PC-3 (cell line): ENCODE results near the gene CENPV. TPM values are rescaled to one million over a fixed set of nuclear protein-coding genes. Genes with fewer than 3 reads are reported as not detected.
A peak's percentile ranks its signal among the peaks of the same experiment; 100 is the strongest.

Experiments used
- ATAC-seq: fragments of 200-7000 bp; cut with Tn5 transposase; 2 replicates; pipeline ENCODE4 v1.9.1; 2020; ENCODE audit warnings: mild to moderate bottlenecking, moderate library complexity
- BruUV-seq: library from RNA; stranded (reverse); fragments of 400-500 nt; replicated peaks from 2 replicates; lab custom pipeline; 2021; lab: Mats Ljungman, UMichigan
- CTCF ChIA-PET: fragments of 300-600 bp; sonication (Branson Sonifier 250); formaldehyde crosslinking; loops from one replicate; lab custom pipeline; 2022; ENCODE audit warnings: antibody characterized with exemption; lab: Charles Lee
- POLR2A ChIA-PET: fragments of 300-600 bp; sonication (Branson Sonifier 250); formaldehyde crosslinking; loops from one replicate; lab custom pipeline; 2022; ENCODE audit warnings: antibody characterized with exemption; ENCODE audit not compliant: unreplicated experiment; lab: Charles Lee
- DNase-seq: peaks from one replicate; pipeline ENCODE4 v3.0.0-alpha.2; 2015
- H2AFZ ChIP-seq: fragments of 300-600 bp; sonication (generic); 2 replicates; pipeline ENCODE4 v1.6.0; 2016; ENCODE audit warnings: antibody characterized with exemption, low read length
- H3F3A ChIP-seq: fragments of 300-600 bp; sonication (generic); one replicate; pipeline ENCODE4 v1.6.0; 2017; ENCODE audit warnings: antibody characterized with exemption, low read length, control low read depth, mild to moderate bottlenecking; ENCODE audit not compliant: unreplicated experiment
- H3K27ac ChIP-seq: fragments of 300-600 bp; sonication (generic); 2 replicates; pipeline ENCODE4 v1.5.1; 2016; ENCODE audit warnings: mild to moderate bottlenecking, low read length
- H3K27me3 ChIP-seq: fragments of 300-600 bp; sonication (generic); 2 replicates; pipeline ENCODE4 v1.6.1; 2016; ENCODE audit warnings: low read length, mixed read lengths
- H3K36me3 ChIP-seq: fragments of 300-600 bp; sonication (generic); 2 replicates; pipeline ENCODE4 v1.6.1; 2016; ENCODE audit warnings: low read depth, mixed run types, low read length, mixed read lengths
- H3K4me1 ChIP-seq: fragments of 300-600 bp; sonication (generic); 2 replicates; pipeline ENCODE4 v1.5.1; 2016; ENCODE audit warnings: low read length; ENCODE audit not compliant: insufficient read depth
- H3K4me2 ChIP-seq: fragments of 300-600 bp; sonication (generic); 2 replicates; pipeline ENCODE4 v1.6.0; 2016; ENCODE audit warnings: low read length
- H3K4me3 ChIP-seq: fragments of 300-600 bp; sonication (generic); 2 replicates; pipeline ENCODE4 v1.5.1; 2016; ENCODE audit warnings: mild to moderate bottlenecking, low read length, mixed read lengths
- H3K79me2 ChIP-seq: fragments of 300-600 bp; sonication (generic); 2 replicates; pipeline ENCODE4 v1.6.1; 2017; ENCODE audit warnings: low read length, mixed read lengths
- H3K9ac ChIP-seq: fragments of 300-600 bp; sonication (generic); 2 replicates; pipeline ENCODE4 v1.6.0; 2016; ENCODE audit warnings: mild to moderate bottlenecking, low read length
- H3K9me2 ChIP-seq: fragments of 300-600 bp; sonication (generic); replicated peaks from 2 replicates; pipeline ENCODE4 v1.6.1; 2016; ENCODE audit warnings: mixed run types, low read length, mixed read lengths
- H3K9me3 ChIP-seq: fragments of 300-600 bp; sonication (generic); 2 replicates; pipeline ENCODE4 v1.6.1; 2016; ENCODE audit warnings: low read length, mixed read lengths
- H4K20me1 ChIP-seq: fragments of 300-600 bp; sonication (generic); 2 replicates; pipeline ENCODE4 v1.6.1; 2016; ENCODE audit warnings: low read length, mixed read lengths
- EZH2 ChIP-seq: fragments of 300-600 bp; sonication (generic); IDR thresholded peaks from one replicate; pipeline ENCODE4 v1.6.1; 2017; ENCODE audit warnings: antibody characterized with exemption, mild to moderate bottlenecking, low read length; ENCODE audit not compliant: unreplicated experiment
- EZH2phosphoT487 ChIP-seq: fragments of 300-600 bp; sonication (generic); IDR thresholded peaks from 2 replicates; pipeline ENCODE4 v1.6.1; 2018; ENCODE audit warnings: mild to moderate bottlenecking, antibody characterized with exemption, low read length, borderline replicate concordance
- intact Hi-C: fragments of 100-400 bp; cut with micrococcal nuclease; formaldehyde crosslinking; loops from 2 replicates; pipeline ENCODE4 v1.9.0; 2023
- total RNA-seq: library from RNA; depleted of rRNA; stranded (reverse); fragments of >200 nt; gene quantifications from 2 replicates; pipeline ENCODE4 v1.2.3, GENCODE V29; 2014
- TF ChIP-seq, protein P1 (sequence below): fragments of 300-600 bp; sonication (generic); conservative IDR thresholded peaks from 2 replicates; pipeline ENCODE4 v1.5.1; 2017; ENCODE audit warnings: antibody characterized with exemption, low read depth, mild to moderate bottlenecking, low read length

Gene CENPV
- total RNA-seq, 1 experiment from 2014 or later, result not detected

- no TSS peak for BruUV-seq
- Histone ChIP-seq H4K20me1 (no peaks in the 10 kb centered on the region), H3K36me3 (no peaks in the 10 kb centered on the region), H2AFZ (no peak overlapping the region), H3K9me2 (no peaks in the 10 kb centered on the region), H3K27ac (no peak overlapping the region), H3K4me3 (no peak overlapping the region), H3K9ac (no peak overlapping the region), H3F3A (no peaks in the 10 kb centered on the region), H3K9me3 (no peaks in the 10 kb centered on the region), H3K27me3 (no peaks in the 10 kb centered on the region), H3K79me2 (no peaks in the 10 kb centered on the region), H3K4me1 (peaks cover 2% of the 10 kb centered on the region; the same call in 1 of the 2 replicates), H3K4me2 (no peak overlapping the region)
- ChIA-PET CTCF (no interaction called here), POLR2A (no interaction called here)
- DNase-seq, result no peak
- no peak for ATAC-seq
- TF ChIP-seq EZH2phosphoT487, result no peak
- no peak for TF ChIP-seq EZH2
- TF ChIP-seq, protein P1, sequence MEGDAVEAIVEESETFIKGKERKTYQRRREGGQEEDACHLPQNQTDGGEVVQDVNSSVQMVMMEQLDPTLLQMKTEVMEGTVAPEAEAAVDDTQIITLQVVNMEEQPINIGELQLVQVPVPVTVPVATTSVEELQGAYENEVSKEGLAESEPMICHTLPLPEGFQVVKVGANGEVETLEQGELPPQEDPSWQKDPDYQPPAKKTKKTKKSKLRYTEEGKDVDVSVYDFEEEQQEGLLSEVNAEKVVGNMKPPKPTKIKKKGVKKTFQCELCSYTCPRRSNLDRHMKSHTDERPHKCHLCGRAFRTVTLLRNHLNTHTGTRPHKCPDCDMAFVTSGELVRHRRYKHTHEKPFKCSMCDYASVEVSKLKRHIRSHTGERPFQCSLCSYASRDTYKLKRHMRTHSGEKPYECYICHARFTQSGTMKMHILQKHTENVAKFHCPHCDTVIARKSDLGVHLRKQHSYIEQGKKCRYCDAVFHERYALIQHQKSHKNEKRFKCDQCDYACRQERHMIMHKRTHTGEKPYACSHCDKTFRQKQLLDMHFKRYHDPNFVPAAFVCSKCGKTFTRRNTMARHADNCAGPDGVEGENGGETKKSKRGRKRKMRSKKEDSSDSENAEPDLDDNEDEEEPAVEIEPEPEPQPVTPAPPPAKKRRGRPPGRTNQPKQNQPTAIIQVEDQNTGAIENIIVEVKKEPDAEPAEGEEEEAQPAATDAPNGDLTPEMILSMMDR, result no peak
- intact Hi-C loops, result no loop called here
These were observed 1.3 kb upstream of the CENPV start for GRCh38 chr17:16354585-16354984.

GRCh38 chr17:16352667-16353316 is 477 bp downstream of the CENPV start:
- no peak for TF ChIP-seq EZH2phosphoT487
- TF ChIP-seq EZH2, result no peak
- TF ChIP-seq, protein P1, result no peak
- Histone ChIP-seq H3K27me3 (no peaks in the 10 kb centered on the region), H3K27ac (no peak overlapping the region), H3F3A (no peaks in the 10 kb centered on the region), H4K20me1 (no peaks in the 10 kb centered on the region), H2AFZ (0 out of 2 replicates have a peak overlapping the region, but pooled peaks have one; percentile 40), H3K4me2 (no peak overlapping the region), H3K9me3 (no peaks in the 10 kb centered on the region), H3K9me2 (no peaks in the 10 kb centered on the region), H3K9ac (no peak overlapping the region), H3K4me3 (no peak overlapping the region), H3K36me3 (no peaks in the 10 kb centered on the region), H3K79me2 (no peaks in the 10 kb centered on the region), H3K4me1 (peaks cover 2% of the 10 kb centered on the region; the same call in 1 of the 2 replicates)
- ChIA-PET POLR2A (interaction anchor here (0.5 to 0.7 kb wide), 2 partner anchors 31 to 235 kb away, joined by 4 to 7 read pairs; no protein-coding TSS in a partner anchor), CTCF (no interaction called here)
- ATAC-seq, result no peak
- intact Hi-C loops, result no loop called here
- no TSS peak for BruUV-seq
- no peak for DNase-seq

DNA sequence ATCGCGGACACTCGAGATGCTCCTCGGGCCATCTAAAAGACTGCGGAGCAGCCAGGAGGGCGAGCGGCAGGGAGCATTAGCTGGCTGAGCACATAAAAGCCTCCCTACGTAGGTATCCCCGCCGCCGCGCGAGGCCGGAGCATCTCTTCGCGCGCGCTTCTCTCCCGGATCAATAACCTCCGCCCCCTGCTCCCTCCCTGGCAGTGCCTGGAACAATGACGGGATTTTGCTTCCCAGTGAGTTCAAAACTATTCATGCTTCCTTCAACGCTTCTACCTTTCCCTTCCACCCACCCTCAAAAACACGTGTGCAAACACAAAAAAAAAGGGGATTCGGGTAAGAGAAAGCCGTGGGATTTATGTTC is 984 bp downstream of the CENPV start:
- BruUV-seq, result no TSS peak
- Histone ChIP-seq H3F3A (no peaks in the 10 kb centered on the region), H2AFZ (no peak overlapping the region), H3K4me2 (no peak overlapping the region), H3K9me3 (no peaks in the 10 kb centered on the region), H3K79me2 (no peaks in the 10 kb centered on the region), H4K20me1 (no peaks in the 10 kb centered on the region), H3K27ac (no peak overlapping the region), H3K9me2 (no peaks in the 10 kb centered on the region), H3K4me1 (peaks cover 2% of the 10 kb centered on the region; the same call in 1 of the 2 replicates), H3K9ac (no peak overlapping the region), H3K36me3 (no peaks in the 10 kb centered on the region), H3K4me3 (no peak overlapping the region), H3K27me3 (no peaks in the 10 kb centered on the region)
- ChIA-PET POLR2A (interaction anchor here (0.5 kb wide), 1 partner anchor 31 kb away, joined by 7 read pairs; no protein-coding TSS in a partner anchor), CTCF (interaction anchor here (0.6 kb wide), 1 partner anchor 11 kb away, joined by 3 read pairs; no protein-coding TSS in a partner anchor)
- intact Hi-C loops, result no loop called here
- DNase-seq (no peak), ATAC-seq (no peak)
- TF ChIP-seq, protein P1, result no peak
- TF ChIP-seq EZH2, result no peak
